Measurements from ENCODE around the gene ZNF709.
A peak's percentile ranks its signal among the peaks of the same experiment; 100 is the strongest.
"Not testable (repeated sequence)": the region's sequence is repeated elsewhere in the genome, so short reads cannot be mapped to it uniquely, and the experiment has no call there.

Gene ZNF709

DNA sequence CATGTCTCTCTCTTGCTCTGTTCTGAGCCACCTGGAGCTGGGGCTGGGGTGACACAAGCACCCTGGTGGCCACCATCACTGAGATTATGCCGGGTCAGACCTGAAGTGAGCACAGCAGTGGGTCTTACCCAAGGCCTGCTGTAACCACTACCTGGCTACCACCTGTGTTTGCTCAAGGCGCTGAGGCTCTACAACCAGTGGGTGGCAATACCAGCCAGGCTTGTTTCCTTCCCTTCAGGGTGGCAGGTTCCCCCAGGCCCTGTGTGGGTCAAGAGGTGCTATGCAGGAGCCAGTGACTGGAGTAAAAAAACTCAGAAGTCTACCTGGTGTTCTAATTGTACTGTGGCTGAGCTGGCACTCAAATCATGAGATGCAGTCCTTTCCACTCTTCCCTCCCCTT lies 35.8 kb downstream of the ZNF709 start:
- Histone ChIP-seq H3K4me1 (ENCODE audit: insufficient read depth, low read length) (no peaks in the 10 kb centered on the region), H3K9ac (ENCODE audit: low read depth, low read length) (no peak overlapping the region), H3K9me3 (ENCODE audit: insufficient read depth, low read depth, low read length) (peaks cover 38% of the 10 kb centered on the region), H3K36me3 (ENCODE audit: insufficient read depth, low read depth, low read length) (no peaks in the 10 kb centered on the region), H3K27me3 (ENCODE audit: insufficient read depth, low read length) (no peaks in the 10 kb centered on the region), H3K4me3 (ENCODE audit: low read length) (no peak overlapping the region), H3K27ac (ENCODE audit: low read length) (no peak overlapping the region)

GRCh38 chr19:12440541-12441316 lies 43.9 kb downstream of the ZNF709 start, which contains the start of gene ZNF443:
Gene ZNF443, minus strand, starts transcription at chr19:12441021. Its CDS starts 107 bp downstream, at chr19:12440914.
- no peaks in the 10 kb centered on the region for H3K27me3 ChIP-seq (ENCODE audit: insufficient read depth, low read length)
- H3K36me3 ChIP-seq (ENCODE audit: insufficient read depth, low read depth, low read length): no peaks in the 10 kb centered on the region
- peak within 1 kb of the TSS; percentile 82 for H3K9ac ChIP-seq (ENCODE audit: low read depth, low read length)
- H3K27ac ChIP-seq (ENCODE audit: low read length): no peak within 1 kb of the TSS
- no peaks in the 10 kb centered on the region for H3K9me3 ChIP-seq (ENCODE audit: insufficient read depth, low read depth, low read length)
- H3K4me1 ChIP-seq (ENCODE audit: insufficient read depth, low read length): no peaks in the 10 kb centered on the region
- H3K4me3 ChIP-seq (ENCODE audit: low read length): peak within 1 kb of the TSS; percentile 84

DNA sequence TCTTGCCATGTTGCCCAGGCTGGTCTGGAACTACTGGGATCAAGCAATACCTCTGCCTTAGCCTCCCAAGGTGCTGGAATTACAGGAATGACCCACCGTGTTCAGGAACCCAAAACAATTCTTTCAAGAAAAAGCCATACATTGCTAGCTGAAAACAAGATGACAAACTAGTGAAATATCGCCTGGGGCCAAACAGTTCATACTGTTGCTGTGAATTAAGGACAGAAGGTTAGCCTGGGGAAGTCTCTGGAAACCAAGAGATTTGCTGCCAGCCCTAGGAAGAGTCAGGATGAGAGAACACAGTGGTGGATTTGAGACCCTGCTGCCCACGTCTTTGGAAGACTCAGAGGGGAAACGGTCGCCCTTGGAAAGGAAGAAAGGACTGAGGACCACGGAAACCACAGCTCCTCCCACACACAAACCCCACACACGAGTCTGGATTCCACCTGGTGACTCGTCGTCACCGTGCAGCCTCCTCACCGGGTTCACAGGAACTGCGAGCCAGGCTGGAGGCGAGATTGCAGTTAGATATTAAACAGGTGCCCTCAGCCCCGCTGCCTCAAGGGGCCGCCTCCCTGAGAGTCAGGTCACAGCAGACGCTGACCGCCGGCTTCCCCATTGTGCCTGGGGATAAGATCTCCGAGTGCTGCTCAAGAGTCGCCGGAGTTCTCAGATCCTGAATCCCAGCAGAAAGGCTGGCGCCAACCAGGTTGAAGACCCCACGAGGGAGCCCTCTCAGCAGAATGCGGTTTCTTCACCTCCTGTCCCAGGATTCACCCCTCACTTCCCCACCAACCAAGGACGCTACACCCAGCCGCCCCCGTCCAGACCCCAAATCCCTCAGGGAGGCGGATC lies 44.7 kb downstream of the ZNF709 start:
- H3K27me3 ChIP-seq (ENCODE audit: insufficient read depth, low read length); H3K9me3 ChIP-seq (ENCODE audit: insufficient read depth, low read depth, low read length); H3K27ac ChIP-seq (ENCODE audit: low read length); H3K4me1 ChIP-seq (ENCODE audit: insufficient read depth, low read length); H3K36me3 ChIP-seq (ENCODE audit: insufficient read depth, low read depth, low read length): not testable (repeated sequence)
- peak overlapping the region; percentile 82 for H3K9ac ChIP-seq (ENCODE audit: low read depth, low read length)
- peak overlapping the region; percentile 84 for H3K4me3 ChIP-seq (ENCODE audit: low read length)

DNA sequence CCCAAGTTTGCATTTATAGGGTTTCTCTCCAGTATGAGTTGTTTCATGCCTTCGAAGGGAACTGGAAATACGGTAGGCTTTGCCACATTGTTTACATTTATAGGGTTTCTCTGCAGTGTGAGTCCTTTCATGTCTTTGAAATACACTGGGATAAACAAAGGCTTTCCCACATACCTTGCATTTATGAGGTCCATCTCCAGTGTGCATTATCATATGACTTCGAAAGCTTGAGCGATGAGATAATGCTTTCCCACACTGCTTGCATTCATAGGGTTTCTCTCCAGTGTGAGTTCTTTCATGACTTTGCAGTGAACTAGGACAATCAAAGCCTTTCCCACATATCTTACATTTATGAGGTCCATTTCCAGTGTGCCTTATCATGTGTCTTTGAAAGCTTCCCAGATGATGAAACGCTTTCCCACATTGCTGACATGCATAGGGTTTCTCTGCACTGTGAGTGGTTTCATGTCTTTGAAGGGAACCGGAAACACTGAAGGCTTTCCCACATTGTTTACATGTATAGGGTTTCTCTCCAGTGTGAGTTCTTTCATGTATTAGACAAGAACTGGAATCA lies 53.8 kb downstream of the ZNF709 start:
- not testable (repeated sequence) for H3K27me3 ChIP-seq (ENCODE audit: insufficient read depth, low read length); H3K4me1 ChIP-seq (ENCODE audit: insufficient read depth, low read length); H3K9ac ChIP-seq (ENCODE audit: low read depth, low read length); H3K4me3 ChIP-seq (ENCODE audit: low read length); H3K27ac ChIP-seq (ENCODE audit: low read length)
- Histone ChIP-seq H3K36me3 (ENCODE audit: insufficient read depth, low read depth, low read length) (peaks cover 42% of the 10 kb centered on the region), H3K9me3 (ENCODE audit: insufficient read depth, low read depth, low read length) (peaks cover 40% of the 10 kb centered on the region)

- no peaks in the 10 kb centered on the region for H3K27me3 ChIP-seq (ENCODE audit: insufficient read depth, low read length)
- no peak overlapping the region for H3K27ac ChIP-seq (ENCODE audit: low read length)
- H3K4me3 ChIP-seq (ENCODE audit: low read length): no peak overlapping the region
- H3K4me1 ChIP-seq (ENCODE audit: insufficient read depth, low read length): no peaks in the 10 kb centered on the region
- no peak overlapping the region for H3K9ac ChIP-seq (ENCODE audit: low read depth, low read length)
- peaks cover 26% of the 10 kb centered on the region for H3K9me3 ChIP-seq (ENCODE audit: insufficient read depth, low read depth, low read length)
- H3K36me3 ChIP-seq (ENCODE audit: insufficient read depth, low read depth, low read length): peaks cover 31% of the 10 kb centered on the region
Measured at GRCh38 chr19:12425888-12426274, 58.7 kb downstream of the ZNF709 start.

GRCh38 chr19:12425236-12425887 lies 59.3 kb downstream of the ZNF709 start:
- Histone ChIP-seq H3K9ac (ENCODE audit: low read depth, low read length) (no peak overlapping the region), H3K36me3 (ENCODE audit: insufficient read depth, low read depth, low read length) (peaks cover 26% of the 10 kb centered on the region; the same call in 1 of the 2 replicates), H3K9me3 (ENCODE audit: insufficient read depth, low read depth, low read length) (peaks cover 23% of the 10 kb centered on the region), H3K27ac (ENCODE audit: low read length) (no peak overlapping the region), H3K4me1 (ENCODE audit: insufficient read depth, low read length) (no peaks in the 10 kb centered on the region), H3K4me3 (ENCODE audit: low read length) (no peak overlapping the region), H3K27me3 (ENCODE audit: insufficient read depth, low read length) (no peaks in the 10 kb centered on the region)

GRCh38 chr19:12417273-12417672 lies 67.3 kb downstream of the ZNF709 start:
- H3K4me3 ChIP-seq (ENCODE audit: low read length); H3K27ac ChIP-seq (ENCODE audit: low read length); H3K27me3 ChIP-seq (ENCODE audit: insufficient read depth, low read length); H3K36me3 ChIP-seq (ENCODE audit: insufficient read depth, low read depth, low read length); H3K4me1 ChIP-seq (ENCODE audit: insufficient read depth, low read length); H3K9ac ChIP-seq (ENCODE audit: low read depth, low read length): not testable (repeated sequence)
- H3K9me3 ChIP-seq (ENCODE audit: insufficient read depth, low read depth, low read length): peaks cover 35% of the 10 kb centered on the region

GRCh38 chr19:12411893-12412292 lies 72.7 kb downstream of the ZNF709 start:
- Histone ChIP-seq H3K9ac (ENCODE audit: low read depth, low read length) (no peak overlapping the region), H3K27ac (ENCODE audit: low read length) (no peak overlapping the region), H3K9me3 (ENCODE audit: insufficient read depth, low read depth, low read length) (peaks cover 30% of the 10 kb centered on the region), H3K4me1 (ENCODE audit: insufficient read depth, low read length) (no peaks in the 10 kb centered on the region), H3K4me3 (ENCODE audit: low read length) (no peak overlapping the region), H3K27me3 (ENCODE audit: insufficient read depth, low read length) (no peaks in the 10 kb centered on the region), H3K36me3 (ENCODE audit: insufficient read depth, low read depth, low read length) (no peaks in the 10 kb centered on the region)

Data from iPS-20b (cell line).